Tracheal epithelial cell (primary cell): ENCODE data around the gene TUBGCP4. TPM values are rescaled to one million over a fixed set of nuclear protein-coding genes. Genes with fewer than 3 reads are reported as not detected.

Experiments
- total RNA-seq: library from RNA; depleted of rRNA; stranded (reverse); fragments of >200 nt; gene quantifications from 2 replicates; pipeline ENCODE4 v1.2.1, GENCODE V29; 2014

TUBGCP4 gene
- 22.7 and 24.1 TPM in 2 replicates for total RNA-seq

GRCh38 chr15:43370975-43371974 lies at the start of gene TUBGCP4, which contains the start of gene ZSCAN29:
TSS of gene TUBGCP4 (plus strand) at chr15:43371101. CDS start at chr15:43371355, 254 bp downstream.
TSS of gene ZSCAN29 (minus strand) at chr15:43371043. CDS start at chr15:43369913, 1,130 bp downstream.

GRCh38 chr15:43329960-43330779 lies 40.7 kb upstream of the TUBGCP4 start, which contains the start of gene LCMT2:
TSS of gene LCMT2 (minus strand) at chr15:43330573. CDS start at chr15:43330489, 84 bp downstream.

Other genes with a start within 250 kb of the TUBGCP4 start
- 21.0 and 37.7 TPM in 2 replicates for gene TMEM62, start 237.5 kb upstream of the TUBGCP4 start, total RNA-seq
- 43.5 and 75.4 TPM in 2 replicates for gene CCNDBP1, start 185.7 kb upstream of the TUBGCP4 start, total RNA-seq
- not detected in 2 replicates for gene EPB42, start 150.1 kb upstream of the TUBGCP4 start, total RNA-seq
- 0.21 and 0.48 TPM in 2 replicates for gene TGM5, start 104.2 kb upstream of the TUBGCP4 start, total RNA-seq
- gene TGM7, start 68.8 kb upstream of the TUBGCP4 start, total RNA-seq = not detected in 2 replicates
- gene LCMT2, start 40.5 kb upstream of the TUBGCP4 start, total RNA-seq = 3.9 and 7.0 TPM in 2 replicates
- 33.3 and 38.2 TPM in 2 replicates for gene ZSCAN29, start 58 bp upstream of the TUBGCP4 start, total RNA-seq
- 28.0 and 31.1 TPM in 2 replicates for gene TP53BP1, start 122.1 kb downstream of the TUBGCP4 start, total RNA-seq
- gene MAP1A, start 146.5 kb downstream of the TUBGCP4 start, total RNA-seq = 0.21 and 0.24 TPM in 2 replicates
- gene PPIP5K1, start 219.1 kb downstream of the TUBGCP4 start, total RNA-seq = 29.4 and 67.8 TPM in 2 replicates
- gene CKMT1B, start 222.9 kb downstream of the TUBGCP4 start, total RNA-seq = 10.4 and 11.8 TPM in 2 replicates
- gene STRC, start 247.7 kb downstream of the TUBGCP4 start, total RNA-seq = 0.43 and 0.72 TPM in 2 replicates